Measurements from ENCODE around the gene CATSPER1. TPM values are rescaled to one million over a fixed set of nuclear protein-coding genes. Genes with fewer than 3 reads are reported as not detected.

The CATSPER1 gene
- not detected in 2 replicates for total RNA-seq

- Histone ChIP-seq H3K79me2 (ENCODE audit: insufficient read depth, low read length) (no peaks in the 10 kb centered on the region), H3K27me3 (ENCODE audit: insufficient read depth, low read length) (no peaks in the 10 kb centered on the region), H4K20me1 (ENCODE audit: insufficient read depth, low read length) (no peaks in the 10 kb centered on the region), H3K36me3 (ENCODE audit: insufficient read depth, low read length) (no peaks in the 10 kb centered on the region), H3K4me2 (ENCODE audit: insufficient read depth, low read length) (no peak within 1 kb of the TSS), H3K4me1 (ENCODE audit: insufficient read depth, low read length) (peaks cover 10% of the 10 kb centered on the region), H3K9me3 (ENCODE audit: low read depth, low read length) (no peaks in the 10 kb centered on the region), H3K27ac (ENCODE audit: low read depth, low read length) (no peak within 1 kb of the TSS), H3K4me3 (ENCODE audit: insufficient read depth, low read length) (no peak within 1 kb of the TSS), H2AFZ (ENCODE audit: low read length) (no peak within 1 kb of the TSS)
- DNase-seq (ENCODE audit: insufficient read length, low spot score, missing footprints): peak; percentile 60
- TF ChIP-seq, protein P1, sequence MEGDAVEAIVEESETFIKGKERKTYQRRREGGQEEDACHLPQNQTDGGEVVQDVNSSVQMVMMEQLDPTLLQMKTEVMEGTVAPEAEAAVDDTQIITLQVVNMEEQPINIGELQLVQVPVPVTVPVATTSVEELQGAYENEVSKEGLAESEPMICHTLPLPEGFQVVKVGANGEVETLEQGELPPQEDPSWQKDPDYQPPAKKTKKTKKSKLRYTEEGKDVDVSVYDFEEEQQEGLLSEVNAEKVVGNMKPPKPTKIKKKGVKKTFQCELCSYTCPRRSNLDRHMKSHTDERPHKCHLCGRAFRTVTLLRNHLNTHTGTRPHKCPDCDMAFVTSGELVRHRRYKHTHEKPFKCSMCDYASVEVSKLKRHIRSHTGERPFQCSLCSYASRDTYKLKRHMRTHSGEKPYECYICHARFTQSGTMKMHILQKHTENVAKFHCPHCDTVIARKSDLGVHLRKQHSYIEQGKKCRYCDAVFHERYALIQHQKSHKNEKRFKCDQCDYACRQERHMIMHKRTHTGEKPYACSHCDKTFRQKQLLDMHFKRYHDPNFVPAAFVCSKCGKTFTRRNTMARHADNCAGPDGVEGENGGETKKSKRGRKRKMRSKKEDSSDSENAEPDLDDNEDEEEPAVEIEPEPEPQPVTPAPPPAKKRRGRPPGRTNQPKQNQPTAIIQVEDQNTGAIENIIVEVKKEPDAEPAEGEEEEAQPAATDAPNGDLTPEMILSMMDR (IDR thresholded peaks at IDR 0.05; ENCODE audit: extremely low read depth, low read depth, low read length): no peak
These were observed at the start of gene CATSPER1 for GRCh38 chr11:66026017-66026529. Gene CATSPER1, minus strand, starts transcription at chr11:66026479. Its CDS starts 100 bp downstream, at chr11:66026379.

- Histone ChIP-seq H3K4me2 (ENCODE audit: insufficient read depth, low read length) (no peak overlapping the region), H3K27me3 (ENCODE audit: insufficient read depth, low read length) (no peaks in the 10 kb centered on the region), H3K36me3 (ENCODE audit: insufficient read depth, low read length) (peaks cover 22% of the 10 kb centered on the region), H3K4me3 (ENCODE audit: insufficient read depth, low read length) (no peak overlapping the region), H3K9me3 (ENCODE audit: low read depth, low read length) (no peaks in the 10 kb centered on the region), H3K4me1 (ENCODE audit: insufficient read depth, low read length) (peaks cover 12% of the 10 kb centered on the region), H2AFZ (ENCODE audit: low read length) (no peak overlapping the region), H3K27ac (ENCODE audit: low read depth, low read length) (no peak overlapping the region), H4K20me1 (ENCODE audit: insufficient read depth, low read length) (peaks cover 14% of the 10 kb centered on the region), H3K79me2 (ENCODE audit: insufficient read depth, low read length) (peaks cover 89% of the 10 kb centered on the region)
- DNase-seq (ENCODE audit: insufficient read length, low spot score, missing footprints): no peak
- TF ChIP-seq, protein P1 (IDR thresholded peaks at IDR 0.05; ENCODE audit: extremely low read depth, low read depth, low read length): no peak
These were observed 49.0 kb upstream of the CATSPER1 start for GRCh38 chr11:66075273-66075672.

GRCh38 chr11:66073669-66074068 lies 47.4 kb upstream of the CATSPER1 start:
- Histone ChIP-seq H4K20me1 (ENCODE audit: insufficient read depth, low read length) (peaks cover 11% of the 10 kb centered on the region), H3K27ac (ENCODE audit: low read depth, low read length) (no peak overlapping the region), H2AFZ (ENCODE audit: low read length) (no peak overlapping the region), H3K4me2 (ENCODE audit: insufficient read depth, low read length) (no peak overlapping the region), H3K9me3 (ENCODE audit: low read depth, low read length) (no peaks in the 10 kb centered on the region), H3K27me3 (ENCODE audit: insufficient read depth, low read length) (no peaks in the 10 kb centered on the region), H3K4me1 (ENCODE audit: insufficient read depth, low read length) (peaks cover 19% of the 10 kb centered on the region), H3K79me2 (ENCODE audit: insufficient read depth, low read length) (peaks cover 77% of the 10 kb centered on the region), H3K4me3 (ENCODE audit: insufficient read depth, low read length) (no peak overlapping the region), H3K36me3 (ENCODE audit: insufficient read depth, low read length) (peaks cover 29% of the 10 kb centered on the region)
- TF ChIP-seq, protein P1 (IDR thresholded peaks at IDR 0.05; ENCODE audit: extremely low read depth, low read depth, low read length): no peak
- no peak for DNase-seq (ENCODE audit: insufficient read length, low spot score, missing footprints)

GRCh38 chr11:66072518-66072917 lies 46.2 kb upstream of the CATSPER1 start:
- H3K36me3 ChIP-seq (ENCODE audit: insufficient read depth, low read length): peaks cover 40% of the 10 kb centered on the region

More at GRCh38 chr11:66072518-66072917, 46.2 kb upstream of the CATSPER1 start:
- Histone ChIP-seq H3K4me2 (ENCODE audit: insufficient read depth, low read length) (peak overlapping the region; percentile 96), H3K27ac (ENCODE audit: low read depth, low read length) (no peak overlapping the region), H3K4me3 (ENCODE audit: insufficient read depth, low read length) (peak overlapping the region; percentile 12), H3K27me3 (ENCODE audit: insufficient read depth, low read length) (no peaks in the 10 kb centered on the region), H3K9me3 (ENCODE audit: low read depth, low read length) (no peaks in the 10 kb centered on the region), H3K79me2 (ENCODE audit: insufficient read depth, low read length) (peaks cover 66% of the 10 kb centered on the region), H4K20me1 (ENCODE audit: insufficient read depth, low read length) (peaks cover 11% of the 10 kb centered on the region), H3K4me1 (ENCODE audit: insufficient read depth, low read length) (peaks cover 25% of the 10 kb centered on the region), H2AFZ (ENCODE audit: low read length) (no peak overlapping the region)
- TF ChIP-seq, protein P1 (IDR thresholded peaks at IDR 0.05; ENCODE audit: extremely low read depth, low read depth, low read length): no peak
- DNase-seq (ENCODE audit: insufficient read length, low spot score, missing footprints): no peak
